B cell (primary cell): ENCODE results near the gene PTGFRN. TPM values are rescaled to one million over a fixed set of nuclear protein-coding genes. Genes with fewer than 3 reads are reported as not detected.

Experiments
- ATAC-seq: fragments of 200-7000 bp; cut with Tn5 transposase; one replicate; pipeline ENCODE4 v1.10.0; 2021; ENCODE audit warnings: low read depth, mild to moderate bottlenecking, moderate number of reproducible peaks, moderate library complexity
- CTCF ChIA-PET: fragments of 350-600 bp; sonication (Branson Sonifier 250); formaldehyde crosslinking; loops from one replicate; lab custom pipeline; 2021; ENCODE audit warnings: antibody characterized with exemption, inconsistent platforms; lab: Charles Lee
- POLR2A ChIA-PET: fragments of 350-600 bp; sonication (Branson Sonifier 250); formaldehyde crosslinking; loops from one replicate; lab custom pipeline; 2021; ENCODE audit warnings: antibody characterized with exemption; lab: Charles Lee
- DNase-seq: peaks from one replicate; pipeline ENCODE4 v3.0.0; 2013
- H2AFZ ChIP-seq: 2 replicates; pipeline ENCODE4 v1.6.1; 2012; ENCODE audit warnings: mild to moderate bottlenecking, low read depth, low read length; ENCODE audit not compliant: insufficient read depth, poor library complexity, severe bottlenecking
- H3K27ac ChIP-seq, 2 donors: 1 replicate in 1 of 2; 2 replicates in 1 of 2; pipeline ENCODE4 v1.5.1; 2012 to 2013; ENCODE audit warnings: low read length in 2 of 2, mild to moderate bottlenecking in 2 of 2, moderate library complexity in 1 of 2
- H3K27me3 ChIP-seq, 4 experiments: fragments of 200-600 bp in 1 of 4; sonication (generic) in 1 of 4; replicated peaks in 1 of 4; 1 replicate in 2 of 4; 2 replicates in 2 of 4; pipeline versions ENCODE4 v1.6.1 to v1.7.0; 2013 to 2016; ENCODE audit warnings: low read length in 3 of 4, mild to moderate bottlenecking in 2 of 4, mixed read lengths in 1 of 4, moderate library complexity in 1 of 4; ENCODE audit not compliant: insufficient read depth in 4 of 4, control insufficient read depth in 3 of 4; ENCODE audit errors: control extremely low read depth in 1 of 4
- H3K36me3 ChIP-seq, 2 experiments: replicated peaks in 1 of 2; 1 replicate in 1 of 2; 2 replicates in 1 of 2; pipeline versions ENCODE4 v1.6.1 to v1.7.1; 2013; ENCODE audit warnings: low read length in 1 of 2; ENCODE audit not compliant: insufficient read depth in 2 of 2, control insufficient read depth in 1 of 2; ENCODE audit errors: control extremely low read depth in 1 of 2, extremely low read depth in 1 of 2
- H3K4me1 ChIP-seq, 2 donors: fragments of 200-600 bp in 1 of 2; sonication (generic) in 1 of 2; 1 replicate in 1 of 2; 2 replicates in 1 of 2; pipeline versions ENCODE4 v1.5.1 to v1.6.1; 2013 to 2017; ENCODE audit warnings: low read length in 2 of 2; ENCODE audit not compliant: control insufficient read depth in 2 of 2, insufficient read depth in 2 of 2
- H3K4me2 ChIP-seq: replicated peaks from 2 replicates; pipeline ENCODE3; 2012; ENCODE audit warnings: mild to moderate bottlenecking, low read depth, low read length; ENCODE audit not compliant: poor library complexity, severe bottlenecking
- H3K4me3 ChIP-seq, 5 experiments: fragments of 200-600 bp in 1 of 5; sonication (generic) in 1 of 5; 1 replicate in 3 of 5; 2 replicates in 2 of 5; pipeline versions ENCODE4 v1.5.1 to v1.7.0; 2011 to 2016; ENCODE audit warnings: low read length in 4 of 5, mild to moderate bottlenecking in 4 of 5, low read depth in 2 of 5, control low read depth in 1 of 5, moderate library complexity in 1 of 5; ENCODE audit not compliant: insufficient read depth in 1 of 5; ENCODE audit errors: control extremely low read depth in 1 of 5, extremely low read depth in 1 of 5
- H3K79me2 ChIP-seq: fragments of 200-600 bp; sonication (generic); one replicate; pipeline ENCODE4 v1.6.0; 2016; ENCODE audit warnings: low read length; ENCODE audit not compliant: control insufficient read depth, insufficient read depth
- H3K9ac ChIP-seq: fragments of 200-600 bp; sonication (generic); 2 replicates; pipeline ENCODE4 v1.6.1; 2017; ENCODE audit warnings: mild to moderate bottlenecking, low read length, moderate library complexity
- H3K9me3 ChIP-seq, 3 donors: one replicate each; pipeline versions ENCODE4 v1.6.1 to v1.7.1; 2013; ENCODE audit warnings: low read length in 2 of 3; ENCODE audit not compliant: control insufficient read depth in 2 of 3, insufficient read depth in 1 of 3; ENCODE audit errors: control extremely low read depth in 1 of 3
- H4K20me1 ChIP-seq: 2 replicates; pipeline ENCODE4 v1.6.0; 2012; ENCODE audit warnings: mild to moderate bottlenecking, low read length; ENCODE audit not compliant: insufficient read depth, control insufficient read depth, poor library complexity, severe bottlenecking
- H3K27ac Mint-ChIP-seq: one replicate; pipeline ENCODE4 v1.8.0; 2021; ENCODE audit warnings: mixed read lengths
- H3K27me3 Mint-ChIP-seq: one replicate; pipeline ENCODE4 v1.8.0; 2021; ENCODE audit warnings: mixed read lengths
- H3K4me1 Mint-ChIP-seq: one replicate; pipeline ENCODE4 v1.8.0; 2021; ENCODE audit warnings: mixed read lengths
- H3K4me3 Mint-ChIP-seq: one replicate; pipeline ENCODE4 v1.8.0; 2021; ENCODE audit warnings: mixed read lengths
- H3K9me3 Mint-ChIP-seq: one replicate; pipeline ENCODE4 v1.8.0; 2022; ENCODE audit warnings: mixed read lengths; ENCODE audit not compliant: insufficient read depth
- CTCF ChIP-seq: fragments of 200-600 bp; IDR thresholded peaks from one replicate; pipeline ENCODE4 v1.8.0; 2022; ENCODE audit warnings: antibody characterized with exemption, mild to moderate bottlenecking
- EZH2 ChIP-seq: IDR thresholded peaks from 2 replicates; pipeline ENCODE4 v1.6.1; 2012; ENCODE audit warnings: borderline replicate concordance, low read depth, mild to moderate bottlenecking, moderate library complexity, low read length; ENCODE audit not compliant: insufficient read depth, poor library complexity, severe bottlenecking
- WGBS: methylation state at CpG from one replicate; pipeline ENCODE4 v1.1.5; 2013; ENCODE audit warnings: missing lambda C conversion rate; ENCODE audit not compliant: insufficient coverage; 5-methylcytosine and 5-hydroxymethylcytosine counted together
- intact Hi-C: fragments of 100-400 bp; cut with micrococcal nuclease; formaldehyde crosslinking; loops from one replicate; pipeline ENCODE4 v1.10.0; 2022
- polyA plus RNA-seq: library from polyadenylated mRNA; depleted of rRNA; stranded (reverse); fragments of >200 nt; gene quantifications from 2 replicates; pipeline ENCODE4 v1.2.3, GENCODE V29; 2012
- total RNA-seq, 2 donors: library from RNA; stranded (reverse); fragments of 120-200 nt in 1 of 2; gene quantifications; 1 replicate in 1 of 2; 2 replicates in 1 of 2; pipeline versions ENCODE4 v1.2.3 to v1.2.4, GENCODE V29; 2013 to 2022

Gene PTGFRN
- total and polyA plus RNA-seq, 2 donors (not counting 1 experiment from before 2014, with no cell fraction given): 0.17 TPM; not detected in 1

DNA sequence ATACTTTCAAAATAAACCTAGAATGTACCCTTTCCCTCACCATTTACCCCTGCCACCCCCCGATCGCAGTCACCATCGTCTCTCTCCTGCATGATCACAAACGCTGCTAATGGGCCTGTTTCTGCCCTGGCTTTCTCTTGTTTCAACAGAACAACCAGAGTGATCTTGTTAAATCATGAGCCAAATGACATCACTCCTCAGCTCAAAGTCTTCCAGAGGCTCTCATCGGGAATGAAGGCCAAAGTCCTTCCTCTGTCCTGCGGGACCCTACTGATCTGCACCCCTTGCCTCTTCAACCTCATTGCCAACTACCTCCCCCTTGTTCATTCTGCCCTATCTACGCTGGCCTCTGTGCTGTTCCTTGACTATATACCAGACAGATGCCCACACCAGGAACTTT, 39.4 kb upstream of the PTGFRN start:
- ATAC-seq (no peak), DNase-seq (no peak)
- ChIA-PET CTCF (no interaction called here), POLR2A (no interaction called here)
- H3K27ac ChIP-seq: no peak overlapping the region
- TF ChIP-seq CTCF (no peak), EZH2 (no peak)
- H3K4me1 ChIP-seq: no peaks in the 10 kb centered on the region
- 97% methylated on average over 7 of the region's 7 CpGs for WGBS
- no peaks in the 10 kb centered on the region for H3K79me2 ChIP-seq
- no peak overlapping the region for H3K4me2 ChIP-seq
- no peak overlapping the region for H3K4me3 ChIP-seq
- Mint-ChIP-seq H3K9me3 (no peaks in the 10 kb centered on the region), H3K4me3 (no peak overlapping the region), H3K27me3 (peaks cover 16% of the 10 kb centered on the region), H3K27ac (no peak overlapping the region), H3K4me1 (no peaks in the 10 kb centered on the region)
- H2AFZ ChIP-seq: no peak overlapping the region
- H3K9me3 ChIP-seq: peaks cover 1 to 8% (median 7%) of the 10 kb centered on the region in 3 donors
- H3K36me3 ChIP-seq: no peaks in the 10 kb centered on the region
- no peaks in the 10 kb centered on the region for H4K20me1 ChIP-seq
- intact Hi-C loops: no loop called here
- H3K9ac ChIP-seq: no peak overlapping the region
- peaks cover 0 to 3% (median 0%) of the 10 kb centered on the region in 4 experiments for H3K27me3 ChIP-seq

GRCh38 chr1:116871779-116872146, 38.0 kb upstream of the PTGFRN start:
- H3K27ac ChIP-seq: no peak overlapping the region
- no peak for DNase-seq
- H3K4me3 Mint-ChIP-seq: no peak overlapping the region
- H3K36me3 ChIP-seq: no peaks in the 10 kb centered on the region
- no peak for ATAC-seq
- no peaks in the 10 kb centered on the region for H3K4me1 ChIP-seq
- no peak overlapping the region for H3K4me2 ChIP-seq
- H4K20me1 ChIP-seq: no peaks in the 10 kb centered on the region
- H3K27me3 Mint-ChIP-seq: peaks cover 24% of the 10 kb centered on the region
- no peaks in the 10 kb centered on the region for H3K79me2 ChIP-seq
- 90% methylated on average over 3 of the region's 4 CpGs for WGBS
- peaks cover 1 to 8% (median 4%) of the 10 kb centered on the region in 3 donors for H3K9me3 ChIP-seq
- no peak overlapping the region for H3K4me3 ChIP-seq
- ChIA-PET POLR2A (no interaction called here), CTCF (no interaction called here)
- TF ChIP-seq CTCF: no peak
- no peak for TF ChIP-seq EZH2
- no peak overlapping the region for H3K9ac ChIP-seq
- H2AFZ ChIP-seq: no peak overlapping the region
- peaks cover 0 to 7% (median 3%) of the 10 kb centered on the region in 4 experiments for H3K27me3 ChIP-seq
- no peak overlapping the region for H3K27ac Mint-ChIP-seq
- no peaks in the 10 kb centered on the region for H3K4me1 Mint-ChIP-seq
- intact Hi-C loops: no loop called here
- no peaks in the 10 kb centered on the region for H3K9me3 Mint-ChIP-seq
